Measurements from ENCODE around the gene JAK3. TPM values are rescaled to one million over a fixed set of nuclear protein-coding genes. Genes with fewer than 3 reads are reported as not detected.
A peak's percentile ranks its signal among the peaks of the same experiment; 100 is the strongest.

The JAK3 gene
- polyA plus RNA-seq, 3 donors = 13.8 to 44.6 (median 34.0) TPM

DNA sequence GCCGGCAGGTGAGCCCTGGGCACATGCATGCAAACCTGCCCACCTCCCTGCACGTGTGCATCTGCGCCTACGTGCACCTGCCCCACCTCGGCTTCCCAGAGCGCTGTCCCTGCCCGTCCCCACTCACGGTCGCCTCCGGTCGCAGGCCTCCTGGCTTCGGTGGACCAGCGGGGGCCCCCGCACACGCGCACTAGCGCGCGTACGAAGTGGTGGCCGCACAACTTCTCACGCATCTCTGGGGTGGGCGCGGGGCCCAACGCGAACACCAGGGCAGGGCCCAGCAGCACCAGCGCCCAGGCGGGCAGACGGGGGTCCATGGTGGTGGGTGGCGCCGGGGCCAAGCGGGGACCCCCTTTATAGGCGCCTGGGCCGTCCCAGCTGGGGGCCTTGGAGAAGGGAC lies 26.6 kb downstream of the JAK3 start, which contains the start of gene INSL3:
TSS of gene INSL3 (minus strand) at position 330 of the 400 bp plus-strand sequence. CDS start at position 317, 13 bp downstream.
- H3K9me3 ChIP-seq (replicated peaks in 1 of 2; ENCODE audit: control insufficient read depth in 1 of 2, insufficient read depth in 1 of 2, low read length in 2 of 2) = no peaks in the 10 kb centered on the region
- no peak for DNase-seq
- H3K9ac ChIP-seq (ENCODE audit: insufficient read depth, low read length, poor library complexity, severe bottlenecking) = no peak within 1 kb of the TSS
- H4K20me1 ChIP-seq (ENCODE audit: insufficient read depth, low read length) = no peaks in the 10 kb centered on the region
- Mint-ChIP-seq H3K36me3 (peaks cover 3 to 10% of the 10 kb centered on the region in 2 donors), H3K27ac (peak within 1 kb of the TSS in 1 of 7 donors; percentile 50), H3K9me3 (peaks cover 0 to 3% (median 0%) of the 10 kb centered on the region in 7 donors), H3K27me3 (ENCODE audit: low read depth in 3 of 3) (peaks cover 5 to 16% (median 6%) of the 10 kb centered on the region in 3 donors), H3K4me1 (no peaks in the 10 kb centered on the region), H3K4me3 (no peak within 1 kb of the TSS)
- WGBS (ENCODE audit: insufficient coverage) = 90% methylated on average over 34 of the region's 34 CpGs
- TF ChIP-seq, protein P1, sequence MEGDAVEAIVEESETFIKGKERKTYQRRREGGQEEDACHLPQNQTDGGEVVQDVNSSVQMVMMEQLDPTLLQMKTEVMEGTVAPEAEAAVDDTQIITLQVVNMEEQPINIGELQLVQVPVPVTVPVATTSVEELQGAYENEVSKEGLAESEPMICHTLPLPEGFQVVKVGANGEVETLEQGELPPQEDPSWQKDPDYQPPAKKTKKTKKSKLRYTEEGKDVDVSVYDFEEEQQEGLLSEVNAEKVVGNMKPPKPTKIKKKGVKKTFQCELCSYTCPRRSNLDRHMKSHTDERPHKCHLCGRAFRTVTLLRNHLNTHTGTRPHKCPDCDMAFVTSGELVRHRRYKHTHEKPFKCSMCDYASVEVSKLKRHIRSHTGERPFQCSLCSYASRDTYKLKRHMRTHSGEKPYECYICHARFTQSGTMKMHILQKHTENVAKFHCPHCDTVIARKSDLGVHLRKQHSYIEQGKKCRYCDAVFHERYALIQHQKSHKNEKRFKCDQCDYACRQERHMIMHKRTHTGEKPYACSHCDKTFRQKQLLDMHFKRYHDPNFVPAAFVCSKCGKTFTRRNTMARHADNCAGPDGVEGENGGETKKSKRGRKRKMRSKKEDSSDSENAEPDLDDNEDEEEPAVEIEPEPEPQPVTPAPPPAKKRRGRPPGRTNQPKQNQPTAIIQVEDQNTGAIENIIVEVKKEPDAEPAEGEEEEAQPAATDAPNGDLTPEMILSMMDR (IDR thresholded peaks at IDR 0.05) = no peak
- no peaks in the 10 kb centered on the region for H3K4me1 ChIP-seq (ENCODE audit: control insufficient read depth in 1 of 2, insufficient read depth in 2 of 2, low read length in 2 of 2)
- H2AFZ ChIP-seq (ENCODE audit: insufficient read depth, low read depth, low read length, poor library complexity, severe bottlenecking) = no peak within 1 kb of the TSS
- H3K36me3 ChIP-seq (replicated peaks in 1 of 2; ENCODE audit: control insufficient read depth in 1 of 2, insufficient read depth in 2 of 2, low read length in 2 of 2) = no peaks in the 10 kb centered on the region
- intact Hi-C loops (cut with micrococcal nuclease) = no loop called here
- no peaks in the 10 kb centered on the region for H3K27me3 ChIP-seq (ENCODE audit: control insufficient read depth in 2 of 2, insufficient read depth in 2 of 2, low read length in 2 of 2)
- H3K79me2 ChIP-seq (ENCODE audit: insufficient read depth, low read length) = no peaks in the 10 kb centered on the region
- no peak within 1 kb of the TSS for H3K4me3 ChIP-seq (replicated peaks in 1 of 3; ENCODE audit: low read depth in 2 of 3, low read length in 3 of 3)
- no peak within 1 kb of the TSS for H3K4me2 ChIP-seq (replicated peaks; ENCODE audit: extremely low read depth, low read length, poor library complexity, severe bottlenecking)
- H3K27ac ChIP-seq (ENCODE audit: low read depth in 1 of 2, low read length in 2 of 2) = no peak within 1 kb of the TSS

DNA sequence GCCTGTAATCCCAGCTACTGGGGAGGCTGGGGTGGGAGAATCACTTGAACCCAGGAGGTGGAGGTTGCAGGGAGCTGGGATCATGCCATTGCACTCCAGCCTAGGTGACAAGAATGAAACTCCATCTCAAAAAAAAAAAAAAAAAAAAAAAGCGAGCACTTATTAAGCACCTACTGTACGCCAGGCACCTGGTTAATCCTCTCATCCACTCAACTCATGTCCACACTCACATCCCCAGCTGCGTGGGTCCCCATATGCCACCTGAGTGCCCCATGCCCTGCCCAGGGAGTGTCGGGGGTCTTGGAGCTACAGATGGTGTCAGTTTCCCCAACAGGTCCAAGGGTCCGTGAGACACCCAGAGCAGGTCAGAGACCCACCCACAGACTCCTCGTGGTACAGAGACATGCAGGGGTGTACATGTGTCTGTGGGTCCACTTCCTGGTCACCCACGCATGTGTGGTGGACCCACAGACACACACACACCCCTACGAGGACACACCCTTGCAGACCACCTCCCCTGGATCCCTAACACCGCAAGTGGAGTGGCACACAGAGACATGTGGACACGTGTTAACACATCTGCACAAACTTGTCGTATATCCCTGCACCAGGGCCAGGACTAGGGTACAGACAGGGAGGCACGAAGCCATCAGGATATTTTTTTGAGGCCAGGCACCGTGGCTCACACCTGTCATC lies 30.0 kb downstream of the JAK3 start:
- H3K36me3 ChIP-seq (replicated peaks in 1 of 2; ENCODE audit: control insufficient read depth in 1 of 2, insufficient read depth in 2 of 2, low read length in 2 of 2) = no peaks in the 10 kb centered on the region
- H3K9ac ChIP-seq (ENCODE audit: insufficient read depth, low read length, poor library complexity, severe bottlenecking) = no peak overlapping the region
- 93% methylated on average over 10 of the region's 13 CpGs for WGBS (ENCODE audit: insufficient coverage)
- no peak overlapping the region for H3K27ac ChIP-seq (ENCODE audit: low read depth in 1 of 2, low read length in 2 of 2)
- no peaks in the 10 kb centered on the region for H4K20me1 ChIP-seq (ENCODE audit: insufficient read depth, low read length)
- Mint-ChIP-seq H3K9me3 (peaks cover 0 to 1% (median 0%) of the 10 kb centered on the region in 7 donors), H3K27me3 (ENCODE audit: low read depth in 3 of 3) (peaks cover 4 to 16% (median 8%) of the 10 kb centered on the region in 3 donors), H3K4me3 (no peak overlapping the region), H3K27ac (no peak overlapping the region), H3K4me1 (no peaks in the 10 kb centered on the region), H3K36me3 (no peaks in the 10 kb centered on the region)
- intact Hi-C loops (cut with micrococcal nuclease) = no loop called here
- no peaks in the 10 kb centered on the region for H3K79me2 ChIP-seq (ENCODE audit: insufficient read depth, low read length)
- DNase-seq = no peak
- H2AFZ ChIP-seq (ENCODE audit: insufficient read depth, low read depth, low read length, poor library complexity, severe bottlenecking) = no peak overlapping the region
- H3K9me3 ChIP-seq (replicated peaks in 1 of 2; ENCODE audit: control insufficient read depth in 1 of 2, insufficient read depth in 1 of 2, low read length in 2 of 2) = no peaks in the 10 kb centered on the region
- no peak overlapping the region for H3K4me2 ChIP-seq (replicated peaks; ENCODE audit: extremely low read depth, low read length, poor library complexity, severe bottlenecking)
- TF ChIP-seq, protein P1 (IDR thresholded peaks at IDR 0.05) = no peak
- no peaks in the 10 kb centered on the region for H3K4me1 ChIP-seq (ENCODE audit: control insufficient read depth in 1 of 2, insufficient read depth in 2 of 2, low read length in 2 of 2)
- no peaks in the 10 kb centered on the region for H3K27me3 ChIP-seq (ENCODE audit: control insufficient read depth in 2 of 2, insufficient read depth in 2 of 2, low read length in 2 of 2)
- no peak overlapping the region for H3K4me3 ChIP-seq (replicated peaks in 1 of 3; ENCODE audit: low read depth in 2 of 3, low read length in 3 of 3)
